Lower leg skin (tissue), 4 donors: ENCODE data around the gene CCDC39. TPM values are rescaled to one million over a fixed set of nuclear protein-coding genes. Genes with fewer than 3 reads are reported as not detected.

Experiments used
- total RNA-seq, 4 donors: library from RNA; depleted of rRNA; stranded (reverse); fragments of >200 nt; gene quantifications; one replicate each; pipeline ENCODE4 v1.1.0, GENCODE V29; 2016

The CCDC39 gene
- total RNA-seq, 4 donors from 2014 or later = 0.13 TPM; not detected in 3

Other genes starting within 250 kb of the CCDC39 start
- 10 to 100 TPM; 12.7 to 40.7 (median 30.8) TPM for gene TTC14, start 77.3 kb downstream of the CCDC39 start, total RNA-seq
- 10 to 100 TPM; 57.4 to 94.0 (median 70.7) TPM for gene FXR1, start 233.2 kb upstream of the CCDC39 start, total RNA-seq